Smooth muscle cell (in vitro differentiated cells): ENCODE data around the gene SELENOK. TPM values are rescaled to one million over a fixed set of nuclear protein-coding genes. Genes with fewer than 3 reads are reported as not detected.

Experiments
- DNase-seq: peaks from one replicate; lab custom pipeline; 2025; ENCODE audit not compliant: unreplicated experiment; lab: John Stamatoyannopoulos, UW
- H2AFZ ChIP-seq: fragments of 200-600 bp; sonication (generic); 2 replicates; pipeline ENCODE4 v1.6.0; 2016; ENCODE audit warnings: antibody characterized with exemption, low read depth, mild to moderate bottlenecking
- H3F3A ChIP-seq: fragments of 200-600 bp; sonication (generic); 2 replicates; pipeline ENCODE4 v1.6.0; 2017; ENCODE audit warnings: antibody characterized with exemption, low read depth
- H3K27ac ChIP-seq: fragments of 200-600 bp; sonication (generic); 2 replicates; pipeline ENCODE4 v1.5.1; 2016; ENCODE audit warnings: low read depth, mild to moderate bottlenecking
- H3K27me3 ChIP-seq: fragments of 200-600 bp; sonication (generic); 2 replicates; pipeline ENCODE4 v1.6.1; 2016; ENCODE audit warnings: low read depth, mild to moderate bottlenecking
- H3K36me3 ChIP-seq: fragments of 200-600 bp; sonication (generic); 2 replicates; pipeline ENCODE4 v1.5.1; 2016; ENCODE audit warnings: low read depth
- H3K4me1 ChIP-seq: fragments of 200-600 bp; sonication (generic); 2 replicates; pipeline ENCODE4 v1.5.1; 2016; ENCODE audit warnings: low read depth
- H3K4me2 ChIP-seq: fragments of 200-600 bp; sonication (generic); 2 replicates; pipeline ENCODE4 v1.6.0; 2016; ENCODE audit warnings: mild to moderate bottlenecking
- H3K4me3 ChIP-seq: fragments of 200-600 bp; sonication (generic); 2 replicates; pipeline ENCODE4 v1.5.1; 2016; ENCODE audit warnings: mild to moderate bottlenecking
- H3K79me2 ChIP-seq: fragments of 200-600 bp; sonication (generic); 2 replicates; pipeline ENCODE4 v1.6.0; 2016; ENCODE audit warnings: low read depth, mild to moderate bottlenecking
- H3K9ac ChIP-seq: fragments of 200-600 bp; sonication (generic); 2 replicates; pipeline ENCODE4 v1.6.0; 2016; ENCODE audit warnings: low read depth
- H3K9me3 ChIP-seq: fragments of 200-600 bp; sonication (generic); replicated peaks from 2 replicates; pipeline ENCODE4 v1.5.1; 2016; ENCODE audit warnings: low read depth
- H4K20me1 ChIP-seq: fragments of 200-600 bp; sonication (generic); 2 replicates; pipeline ENCODE4 v1.6.0; 2016; ENCODE audit warnings: low read depth
- whole genome bisulfite sequencing: methylation state at CpG from one replicate; pipeline ENCODE4 v1.1.7; 2016; ENCODE audit warnings: low lambda C conversion rate; 5-methylcytosine and 5-hydroxymethylcytosine counted together
- polyA plus RNA-seq: library from polyadenylated mRNA; unstranded; fragments of >200 nt; fragmentation: Nextera tagmentation; extraction: Ambion mirVana; gene quantifications from 2 replicates; pipeline ENCODE4 v1.2.1, GENCODE V29; 2016
- total RNA-seq: library from RNA; depleted of rRNA; stranded (reverse); fragments of >200 nt; gene quantifications from 2 replicates; pipeline ENCODE4 v1.2.3, GENCODE V29; 2014
- TF ChIP-seq, protein P1 (sequence below): fragments of 200-600 bp; sonication (generic); IDR thresholded peaks from 2 replicates; pipeline ENCODE4 v1.5.1; 2017; ENCODE audit warnings: borderline replicate concordance, mild to moderate bottlenecking, antibody characterized with exemption; ENCODE audit not compliant: insufficient read depth, poor library complexity, severe bottlenecking

The SELENOK gene
- total and polyA plus RNA-seq, 2 experiments from 2014 or later = 67.7 to 199 TPM

DNA sequence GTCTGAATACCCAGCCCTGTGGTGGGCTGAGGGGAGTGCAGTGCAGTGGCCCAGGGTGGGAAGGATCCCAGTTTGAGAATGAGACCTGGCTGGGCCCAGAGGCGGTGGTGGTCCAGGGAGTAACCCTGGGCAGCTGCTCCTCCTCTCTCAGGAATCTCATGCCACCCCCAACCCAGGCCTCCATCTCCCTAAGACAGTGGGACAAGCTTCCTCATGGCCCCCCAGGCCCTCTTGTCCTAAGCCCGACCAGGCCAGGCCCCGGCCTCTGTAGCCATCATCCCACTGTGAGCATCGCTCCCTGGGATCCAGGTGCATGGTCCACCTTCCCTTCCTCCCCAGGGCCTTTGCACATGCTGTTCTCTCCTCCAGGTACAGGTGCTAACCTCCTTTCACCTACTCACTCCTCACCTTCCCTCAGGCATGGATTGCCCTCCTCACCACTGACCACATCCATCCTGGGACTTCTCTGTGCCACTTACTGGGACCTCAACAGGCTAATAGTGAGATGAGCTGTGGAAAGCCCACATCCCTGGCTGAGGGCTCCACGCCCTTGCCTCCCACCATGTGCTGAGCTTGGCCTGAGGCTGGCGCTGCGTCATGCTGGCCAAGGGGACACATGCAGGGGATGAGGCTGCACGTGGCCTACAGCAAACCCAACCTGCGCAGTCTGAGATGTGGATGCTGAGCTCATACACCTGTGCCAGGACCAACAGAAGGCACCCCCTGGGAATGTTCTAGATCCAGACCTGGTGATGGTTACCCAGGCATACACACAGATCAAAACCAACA, 55.4 kb downstream of the SELENOK start:
- Histone ChIP-seq H3K4me2 (no peak overlapping the region), H3K36me3 (no peaks in the 10 kb centered on the region), H3K9me3 (no peaks in the 10 kb centered on the region), H4K20me1 (no peaks in the 10 kb centered on the region), H3K9ac (no peak overlapping the region), H3K27me3 (no peaks in the 10 kb centered on the region), H3K27ac (no peak overlapping the region), H3K4me3 (no peak overlapping the region), H3K79me2 (no peaks in the 10 kb centered on the region), H3K4me1 (no peaks in the 10 kb centered on the region), H2AFZ (no peak overlapping the region), H3F3A (no peaks in the 10 kb centered on the region)
- TF ChIP-seq, protein P1, sequence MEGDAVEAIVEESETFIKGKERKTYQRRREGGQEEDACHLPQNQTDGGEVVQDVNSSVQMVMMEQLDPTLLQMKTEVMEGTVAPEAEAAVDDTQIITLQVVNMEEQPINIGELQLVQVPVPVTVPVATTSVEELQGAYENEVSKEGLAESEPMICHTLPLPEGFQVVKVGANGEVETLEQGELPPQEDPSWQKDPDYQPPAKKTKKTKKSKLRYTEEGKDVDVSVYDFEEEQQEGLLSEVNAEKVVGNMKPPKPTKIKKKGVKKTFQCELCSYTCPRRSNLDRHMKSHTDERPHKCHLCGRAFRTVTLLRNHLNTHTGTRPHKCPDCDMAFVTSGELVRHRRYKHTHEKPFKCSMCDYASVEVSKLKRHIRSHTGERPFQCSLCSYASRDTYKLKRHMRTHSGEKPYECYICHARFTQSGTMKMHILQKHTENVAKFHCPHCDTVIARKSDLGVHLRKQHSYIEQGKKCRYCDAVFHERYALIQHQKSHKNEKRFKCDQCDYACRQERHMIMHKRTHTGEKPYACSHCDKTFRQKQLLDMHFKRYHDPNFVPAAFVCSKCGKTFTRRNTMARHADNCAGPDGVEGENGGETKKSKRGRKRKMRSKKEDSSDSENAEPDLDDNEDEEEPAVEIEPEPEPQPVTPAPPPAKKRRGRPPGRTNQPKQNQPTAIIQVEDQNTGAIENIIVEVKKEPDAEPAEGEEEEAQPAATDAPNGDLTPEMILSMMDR = no peak
- no peak for DNase-seq
- 98% methylated on average over 9 of the region's 9 CpGs for WGBS

DNA sequence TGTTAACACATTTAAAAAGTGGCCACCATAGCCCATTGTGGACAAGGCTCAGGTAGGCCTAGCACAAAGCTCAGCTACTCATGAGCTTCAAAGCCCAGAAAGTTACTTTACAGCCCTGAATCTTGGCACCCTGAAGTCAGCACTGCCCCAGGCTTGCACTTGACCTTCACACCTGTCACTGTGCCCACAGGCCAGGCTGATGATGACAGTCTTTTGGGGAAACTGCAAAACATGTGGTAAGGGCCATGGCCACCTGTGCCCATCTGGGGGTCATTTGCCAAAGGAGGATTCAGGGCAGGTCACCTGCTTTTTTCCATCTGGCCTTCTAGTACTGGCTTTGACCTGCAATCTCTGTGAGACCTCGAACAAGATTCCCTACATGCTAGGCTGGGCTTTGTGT, 56.4 kb downstream of the SELENOK start:
- no peak overlapping the region for H3K9ac ChIP-seq
- no peaks in the 10 kb centered on the region for H3K27me3 ChIP-seq
- H3F3A ChIP-seq = no peaks in the 10 kb centered on the region
- no peaks in the 10 kb centered on the region for H4K20me1 ChIP-seq
- no peaks in the 10 kb centered on the region for H3K79me2 ChIP-seq
- no peak for DNase-seq
- H3K4me1 ChIP-seq = no peaks in the 10 kb centered on the region
- H3K4me2 ChIP-seq = no peak overlapping the region
- no peak overlapping the region for H2AFZ ChIP-seq
- no peak overlapping the region for H3K4me3 ChIP-seq
- H3K36me3 ChIP-seq = no peaks in the 10 kb centered on the region
- TF ChIP-seq, protein P1 = no peak
- no peaks in the 10 kb centered on the region for H3K9me3 ChIP-seq
- WGBS = 96% methylated on average over 1 of the region's 1 CpG
- no peak overlapping the region for H3K27ac ChIP-seq

DNA sequence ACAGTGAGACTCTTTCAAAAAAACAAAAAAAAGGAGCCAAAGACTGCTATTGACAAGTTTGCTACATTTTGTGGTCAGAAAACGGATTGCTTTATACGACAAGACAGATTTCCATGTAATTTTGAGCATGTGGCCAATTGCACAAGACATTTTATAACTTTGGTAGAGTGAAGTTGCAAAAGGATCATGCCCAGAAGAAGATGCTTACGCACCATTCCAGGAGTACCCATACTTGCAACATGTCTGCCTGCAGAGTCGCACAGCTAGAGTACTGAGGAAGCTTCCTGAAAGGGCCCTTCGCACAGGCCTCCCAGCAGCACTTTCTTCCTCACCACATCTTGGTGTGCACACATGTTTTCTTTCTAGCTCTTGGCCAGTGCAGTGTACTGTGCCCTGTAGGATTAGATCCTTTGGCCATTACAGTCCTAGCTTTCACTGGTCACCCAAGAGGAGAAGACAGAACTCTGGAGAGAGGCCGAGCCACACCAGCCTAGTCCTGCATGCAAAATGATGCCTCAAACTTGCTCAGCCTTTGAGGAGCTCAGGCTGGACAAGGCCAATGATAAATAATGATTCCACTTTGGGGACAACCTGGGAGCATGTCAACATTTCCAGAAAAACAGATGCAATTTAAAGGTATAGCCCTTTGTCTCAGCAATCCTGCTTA, 57.1 kb downstream of the SELENOK start:
- TF ChIP-seq, protein P1 = no peak
- Histone ChIP-seq H3K4me2 (no peak overlapping the region), H2AFZ (no peak overlapping the region), H3F3A (no peaks in the 10 kb centered on the region), H3K27ac (no peak overlapping the region), H4K20me1 (no peaks in the 10 kb centered on the region), H3K4me1 (no peaks in the 10 kb centered on the region), H3K79me2 (no peaks in the 10 kb centered on the region), H3K9me3 (no peaks in the 10 kb centered on the region), H3K9ac (no peak overlapping the region), H3K4me3 (no peak overlapping the region), H3K36me3 (no peaks in the 10 kb centered on the region), H3K27me3 (no peaks in the 10 kb centered on the region)
- no peak for DNase-seq
- 99% methylated on average over 6 of the region's 6 CpGs for WGBS

Other genes starting within 250 kb of the SELENOK start
- gene CHDH, start 45.4 kb downstream of the SELENOK start, total RNA-seq = 0.36 TPM in 1 of 2 replicates, not detected in the other
- 0.51 and 0.60 TPM in 2 replicates for gene CHDH, start 45.4 kb downstream of the SELENOK start, polyA plus RNA-seq
- gene IL17RB, start 45.3 kb downstream of the SELENOK start, total RNA-seq = 0.22 TPM in 1 of 2 replicates, not detected in the other
- gene IL17RB, start 45.3 kb downstream of the SELENOK start, polyA plus RNA-seq = 0.40 and 0.58 TPM in 2 replicates
- gene ACTR8, start 9.7 kb downstream of the SELENOK start, total RNA-seq = 17.4 and 20.3 TPM in 2 replicates
- gene ACTR8, start 9.7 kb downstream of the SELENOK start, polyA plus RNA-seq = 19.0 and 23.1 TPM in 2 replicates
- gene CACNA2D3, start 230.7 kb upstream of the SELENOK start, total RNA-seq = 0.09 and 0.90 TPM in 2 replicates
- gene CACNA2D3, start 230.7 kb upstream of the SELENOK start, polyA plus RNA-seq = 0.05 and 0.15 TPM in 2 replicates